HepG2 (cell line): ENCODE results near the gene PLXDC2. TPM values are rescaled to one million over a fixed set of nuclear protein-coding genes. Genes with fewer than 3 reads are reported as not detected.

ENCODE experiments used
- CBFB ChIP-seq: sonication (generic); formaldehyde crosslinking; IDR thresholded peaks from 2 replicates; pipeline ENCODE4 v1.4.0; 2020; ENCODE audit warnings: missing genetic modification reagents
- CBX1 ChIP-seq: IDR thresholded peaks from one replicate; pipeline ENCODE4 v1.6.1; 2016; ENCODE audit warnings: antibody characterized with exemption, low read depth
- DR1 ChIP-seq: sonication (generic); formaldehyde crosslinking; IDR thresholded peaks from 2 replicates; pipeline ENCODE4 v1.8.0; 2021; ENCODE audit warnings: mild to moderate bottlenecking, missing genetic modification reagents, inconsistent platforms
- HDAC2 ChIP-seq: sonication (generic); formaldehyde crosslinking; IDR thresholded peaks from 2 replicates; pipeline ENCODE4 v1.4.0; 2020; ENCODE audit warnings: missing genetic modification reagents
- KMT2B ChIP-seq: IDR thresholded peaks from 2 replicates; pipeline ENCODE4 v1.6.1; 2016; ENCODE audit warnings: missing genetic modification reagents, missing compliant biosample characterization
- POGZ ChIP-seq: sonication (generic); formaldehyde crosslinking; IDR thresholded peaks from 2 replicates; pipeline ENCODE4 v1.4.0; 2020; ENCODE audit warnings: mild to moderate bottlenecking, missing genetic modification reagents
- SALL1 ChIP-seq: sonication (generic); formaldehyde crosslinking; IDR thresholded peaks from 2 replicates; pipeline ENCODE4 v1.8.0; 2022; ENCODE audit warnings: mild to moderate bottlenecking, missing genetic modification reagents
- STAG1 ChIP-seq: sonication (generic); formaldehyde crosslinking; IDR thresholded peaks from 2 replicates; pipeline ENCODE4 v1.4.0; 2020; ENCODE audit warnings: missing genetic modification reagents
- TMF1 ChIP-seq: sonication (generic); formaldehyde crosslinking; IDR thresholded peaks from 2 replicates; pipeline ENCODE4 v1.8.1; 2022; ENCODE audit warnings: low read depth, missing genetic modification reagents
- ZBTB1 ChIP-seq: sonication (generic); formaldehyde crosslinking; IDR thresholded peaks from 2 replicates; pipeline ENCODE4 v1.4.0; 2020; ENCODE audit warnings: missing genetic modification reagents, borderline replicate concordance
- ZBTB38 ChIP-seq: sonication (generic); formaldehyde crosslinking; IDR thresholded peaks from 2 replicates; pipeline ENCODE4 v1.5.1; 2020; ENCODE audit warnings: mild to moderate bottlenecking, missing genetic modification reagents
- polyA plus RNA-seq, 8 experiments: library from polyadenylated mRNA; depleted of rRNA in 3 of 8; stranded (reverse) in 7 of 8; unstranded in 1 of 8; fragments of >200 nt; fragmentation: Illumina TruSeq in 4 of 8; extraction: Trizol in 4 of 8; gene quantifications; 2 replicates each; pipeline versions ENCODE4 v1.2.1 to v1.2.3, GENCODE V29; 2011 to 2016; ENCODE audit warnings: low read depth in 4 of 8, missing spikeins in 1 of 8, mixed read lengths in 1 of 8; ENCODE audit not compliant: insufficient read depth in 1 of 8
- total RNA-seq, 5 experiments: library from RNA; depleted of rRNA; stranded (reverse); fragments of >200 nt; fragmentation: Illumina TruSeq; extraction: Trizol; gene quantifications; 2 replicates each; pipeline ENCODE4 v1.2.3, GENCODE V29; 2016; ENCODE audit warnings: low read depth in 1 of 5
- TF ChIP-seq, protein P1 (sequence below): sonication (generic); formaldehyde crosslinking; IDR thresholded peaks from 2 replicates; pipeline ENCODE4 v1.4.0; 2020; ENCODE audit warnings: mild to moderate bottlenecking, missing genetic modification reagents
- TF ChIP-seq, protein P2 (sequence below): IDR thresholded peaks from 2 replicates; pipeline ENCODE4 v1.6.1; 2016; ENCODE audit warnings: missing compliant biosample characterization, missing genetic modification reagents, borderline replicate concordance
- TF ChIP-seq, protein P3 (sequence below): sonication (generic); formaldehyde crosslinking; conservative IDR thresholded peaks from 2 replicates; pipeline ENCODE4 v1.8.0; 2022; ENCODE audit warnings: missing genetic modification reagents
- TF ChIP-seq, protein P4 (sequence below): sonication (generic); formaldehyde crosslinking; IDR thresholded peaks from 2 replicates; pipeline ENCODE4 v1.9.0; 2021; ENCODE audit warnings: missing genetic modification reagents, borderline replicate concordance
- TF ChIP-seq, protein P5 (sequence below): sonication (generic); formaldehyde crosslinking; conservative IDR thresholded peaks from 2 replicates; pipeline ENCODE4 v1.4.0; 2020; ENCODE audit warnings: missing genetic modification reagents
- TF ChIP-seq, protein P6 (sequence below): sonication (generic); formaldehyde crosslinking; IDR thresholded peaks from 2 replicates; pipeline ENCODE4 v1.8.1; 2023; ENCODE audit warnings: mild to moderate bottlenecking, missing genetic modification reagents
- TF ChIP-seq, protein P7 (sequence below): sonication (generic); formaldehyde crosslinking; IDR thresholded peaks from 2 replicates; pipeline ENCODE4 v1.4.0; 2020; ENCODE audit warnings: missing genetic modification reagents

Gene PLXDC2
- total and polyA plus RNA-seq, 2 of the 13 experiments (the other 11 are each of a cell fraction or from before 2014, with no cell fraction given): 2.1 to 2.4 TPM

DNA sequence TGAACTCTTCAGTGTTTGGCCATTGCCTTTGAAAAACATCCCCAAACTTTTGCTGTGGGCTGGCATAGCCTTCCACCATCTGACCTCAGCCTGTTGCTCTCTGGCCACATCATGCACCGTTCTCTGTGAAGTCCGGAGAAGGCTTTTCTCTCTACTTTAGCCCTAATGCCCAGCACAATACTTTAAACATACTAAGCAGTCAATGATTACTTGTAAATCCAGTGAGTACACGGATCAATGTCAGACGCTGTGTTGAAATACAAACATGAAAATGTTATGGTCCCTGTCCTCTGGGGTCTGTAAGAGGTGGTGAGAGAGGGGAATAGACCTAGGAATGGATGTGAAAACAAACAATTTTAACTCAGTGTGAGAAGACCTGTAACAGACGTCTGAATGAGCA is 297.9 kb downstream of the PLXDC2 start (continued):
- TF ChIP-seq, protein P1, sequence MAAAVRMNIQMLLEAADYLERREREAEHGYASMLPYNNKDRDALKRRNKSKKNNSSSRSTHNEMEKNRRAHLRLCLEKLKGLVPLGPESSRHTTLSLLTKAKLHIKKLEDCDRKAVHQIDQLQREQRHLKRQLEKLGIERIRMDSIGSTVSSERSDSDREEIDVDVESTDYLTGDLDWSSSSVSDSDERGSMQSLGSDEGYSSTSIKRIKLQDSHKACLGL (CRISPR knock-in tag): no peak
- TF ChIP-seq, protein P2, sequence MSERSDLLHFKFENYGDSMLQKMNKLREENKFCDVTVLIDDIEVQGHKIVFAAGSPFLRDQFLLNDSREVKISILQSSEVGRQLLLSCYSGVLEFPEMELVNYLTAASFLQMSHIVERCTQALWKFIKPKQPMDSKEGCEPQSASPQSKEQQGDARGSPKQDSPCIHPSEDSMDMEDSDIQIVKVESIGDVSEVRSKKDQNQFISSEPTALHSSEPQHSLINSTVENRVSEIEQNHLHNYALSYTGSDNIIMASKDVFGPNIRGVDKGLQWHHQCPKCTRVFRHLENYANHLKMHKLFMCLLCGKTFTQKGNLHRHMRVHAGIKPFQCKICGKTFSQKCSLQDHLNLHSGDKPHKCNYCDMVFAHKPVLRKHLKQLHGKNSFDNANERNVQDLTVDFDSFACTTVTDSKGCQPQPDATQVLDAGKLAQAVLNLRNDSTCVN (CRISPR knock-in tag): no peak
- TF ChIP-seq CBFB (no peak), STAG1 (no peak), TMF1 (CRISPR knock-in tag) (no peak), HDAC2 (CRISPR knock-in tag) (no peak), CBX1 (no peak), KMT2B (CRISPR knock-in tag) (no peak), SALL1 (CRISPR knock-in tag) (peak; percentile 31; the same call in 1 of the 2 replicates), DR1 (CRISPR knock-in tag) (no peak), POGZ (CRISPR knock-in tag) (peak; percentile 50; the same call in 1 of the 2 replicates), ZBTB1 (CRISPR knock-in tag) (no peak), ZBTB38 (no peak)
- TF ChIP-seq, protein P3, sequence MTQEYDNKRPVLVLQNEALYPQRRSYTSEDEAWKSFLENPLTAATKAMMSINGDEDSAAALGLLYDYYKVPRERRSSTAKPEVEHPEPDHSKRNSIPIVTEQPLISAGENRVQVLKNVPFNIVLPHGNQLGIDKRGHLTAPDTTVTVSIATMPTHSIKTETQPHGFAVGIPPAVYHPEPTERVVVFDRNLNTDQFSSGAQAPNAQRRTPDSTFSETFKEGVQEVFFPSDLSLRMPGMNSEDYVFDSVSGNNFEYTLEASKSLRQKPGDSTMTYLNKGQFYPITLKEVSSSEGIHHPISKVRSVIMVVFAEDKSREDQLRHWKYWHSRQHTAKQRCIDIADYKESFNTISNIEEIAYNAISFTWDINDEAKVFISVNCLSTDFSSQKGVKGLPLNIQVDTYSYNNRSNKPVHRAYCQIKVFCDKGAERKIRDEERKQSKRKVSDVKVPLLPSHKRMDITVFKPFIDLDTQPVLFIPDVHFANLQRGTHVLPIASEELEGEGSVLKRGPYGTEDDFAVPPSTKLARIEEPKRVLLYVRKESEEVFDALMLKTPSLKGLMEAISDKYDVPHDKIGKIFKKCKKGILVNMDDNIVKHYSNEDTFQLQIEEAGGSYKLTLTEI (CRISPR knock-in tag): no peak
- TF ChIP-seq, protein P4, sequence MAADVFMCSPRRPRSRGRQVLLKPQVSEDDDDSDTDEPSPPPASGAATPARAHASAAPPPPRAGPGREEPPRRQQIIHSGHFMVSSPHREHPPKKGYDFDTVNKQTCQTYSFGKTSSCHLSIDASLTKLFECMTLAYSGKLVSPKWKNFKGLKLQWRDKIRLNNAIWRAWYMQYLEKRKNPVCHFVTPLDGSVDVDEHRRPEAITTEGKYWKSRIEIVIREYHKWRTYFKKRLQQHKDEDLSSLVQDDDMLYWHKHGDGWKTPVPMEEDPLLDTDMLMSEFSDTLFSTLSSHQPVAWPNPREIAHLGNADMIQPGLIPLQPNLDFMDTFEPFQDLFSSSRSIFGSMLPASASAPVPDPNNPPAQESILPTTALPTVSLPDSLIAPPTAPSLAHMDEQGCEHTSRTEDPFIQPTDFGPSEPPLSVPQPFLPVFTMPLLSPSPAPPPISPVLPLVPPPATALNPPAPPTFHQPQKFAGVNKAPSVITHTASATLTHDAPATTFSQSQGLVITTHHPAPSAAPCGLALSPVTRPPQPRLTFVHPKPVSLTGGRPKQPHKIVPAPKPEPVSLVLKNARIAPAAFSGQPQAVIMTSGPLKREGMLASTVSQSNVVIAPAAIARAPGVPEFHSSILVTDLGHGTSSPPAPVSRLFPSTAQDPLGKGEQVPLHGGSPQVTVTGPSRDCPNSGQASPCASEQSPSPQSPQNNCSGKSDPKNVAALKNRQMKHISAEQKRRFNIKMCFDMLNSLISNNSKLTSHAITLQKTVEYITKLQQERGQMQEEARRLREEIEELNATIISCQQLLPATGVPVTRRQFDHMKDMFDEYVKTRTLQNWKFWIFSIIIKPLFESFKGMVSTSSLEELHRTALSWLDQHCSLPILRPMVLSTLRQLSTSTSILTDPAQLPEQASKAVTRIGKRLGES: no peak
- TF ChIP-seq, protein P5, sequence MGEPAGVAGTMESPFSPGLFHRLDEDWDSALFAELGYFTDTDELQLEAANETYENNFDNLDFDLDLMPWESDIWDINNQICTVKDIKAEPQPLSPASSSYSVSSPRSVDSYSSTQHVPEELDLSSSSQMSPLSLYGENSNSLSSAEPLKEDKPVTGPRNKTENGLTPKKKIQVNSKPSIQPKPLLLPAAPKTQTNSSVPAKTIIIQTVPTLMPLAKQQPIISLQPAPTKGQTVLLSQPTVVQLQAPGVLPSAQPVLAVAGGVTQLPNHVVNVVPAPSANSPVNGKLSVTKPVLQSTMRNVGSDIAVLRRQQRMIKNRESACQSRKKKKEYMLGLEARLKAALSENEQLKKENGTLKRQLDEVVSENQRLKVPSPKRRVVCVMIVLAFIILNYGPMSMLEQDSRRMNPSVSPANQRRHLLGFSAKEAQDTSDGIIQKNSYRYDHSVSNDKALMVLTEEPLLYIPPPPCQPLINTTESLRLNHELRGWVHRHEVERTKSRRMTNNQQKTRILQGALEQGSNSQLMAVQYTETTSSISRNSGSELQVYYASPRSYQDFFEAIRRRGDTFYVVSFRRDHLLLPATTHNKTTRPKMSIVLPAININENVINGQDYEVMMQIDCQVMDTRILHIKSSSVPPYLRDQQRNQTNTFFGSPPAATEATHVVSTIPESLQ (CRISPR knock-in tag): no peak
- TF ChIP-seq, protein P6, sequence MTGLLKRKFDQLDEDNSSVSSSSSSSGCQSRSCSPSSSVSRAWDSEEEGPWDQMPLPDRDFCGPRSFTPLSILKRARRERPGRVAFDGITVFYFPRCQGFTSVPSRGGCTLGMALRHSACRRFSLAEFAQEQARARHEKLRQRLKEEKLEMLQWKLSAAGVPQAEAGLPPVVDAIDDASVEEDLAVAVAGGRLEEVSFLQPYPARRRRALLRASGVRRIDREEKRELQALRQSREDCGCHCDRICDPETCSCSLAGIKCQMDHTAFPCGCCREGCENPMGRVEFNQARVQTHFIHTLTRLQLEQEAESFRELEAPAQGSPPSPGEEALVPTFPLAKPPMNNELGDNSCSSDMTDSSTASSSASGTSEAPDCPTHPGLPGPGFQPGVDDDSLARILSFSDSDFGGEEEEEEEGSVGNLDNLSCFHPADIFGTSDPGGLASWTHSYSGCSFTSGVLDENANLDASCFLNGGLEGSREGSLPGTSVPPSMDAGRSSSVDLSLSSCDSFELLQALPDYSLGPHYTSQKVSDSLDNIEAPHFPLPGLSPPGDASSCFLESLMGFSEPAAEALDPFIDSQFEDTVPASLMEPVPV (CRISPR knock-in tag): no peak
- TF ChIP-seq, protein P7, sequence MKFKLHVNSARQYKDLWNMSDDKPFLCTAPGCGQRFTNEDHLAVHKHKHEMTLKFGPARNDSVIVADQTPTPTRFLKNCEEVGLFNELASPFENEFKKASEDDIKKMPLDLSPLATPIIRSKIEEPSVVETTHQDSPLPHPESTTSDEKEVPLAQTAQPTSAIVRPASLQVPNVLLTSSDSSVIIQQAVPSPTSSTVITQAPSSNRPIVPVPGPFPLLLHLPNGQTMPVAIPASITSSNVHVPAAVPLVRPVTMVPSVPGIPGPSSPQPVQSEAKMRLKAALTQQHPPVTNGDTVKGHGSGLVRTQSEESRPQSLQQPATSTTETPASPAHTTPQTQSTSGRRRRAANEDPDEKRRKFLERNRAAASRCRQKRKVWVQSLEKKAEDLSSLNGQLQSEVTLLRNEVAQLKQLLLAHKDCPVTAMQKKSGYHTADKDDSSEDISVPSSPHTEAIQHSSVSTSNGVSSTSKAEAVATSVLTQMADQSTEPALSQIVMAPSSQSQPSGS (CRISPR knock-in tag): no peak
